ENCODE results near the gene KRT36.

DNA sequence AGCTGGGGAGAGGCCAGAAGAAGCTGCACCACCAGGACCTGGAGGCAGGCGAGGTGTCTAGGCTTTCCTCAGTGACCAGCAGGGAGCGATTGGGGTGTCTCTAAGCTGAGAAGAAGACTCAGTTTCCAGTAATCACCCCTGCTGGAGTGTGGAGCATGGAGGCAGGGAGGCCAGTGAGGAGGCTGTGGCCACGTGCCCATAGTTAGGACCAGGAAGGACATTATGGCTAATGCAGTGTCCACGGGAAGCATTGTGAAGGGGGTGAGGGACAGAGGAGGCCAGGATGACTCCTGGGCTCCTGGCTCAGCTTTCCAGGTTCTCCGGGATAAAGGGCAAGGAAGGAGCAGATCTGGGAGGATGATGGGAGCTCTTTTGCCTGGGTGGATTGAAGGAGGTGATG is 10.0 kb upstream of the KRT36 start:
- TF ChIP-seq, protein P1, sequence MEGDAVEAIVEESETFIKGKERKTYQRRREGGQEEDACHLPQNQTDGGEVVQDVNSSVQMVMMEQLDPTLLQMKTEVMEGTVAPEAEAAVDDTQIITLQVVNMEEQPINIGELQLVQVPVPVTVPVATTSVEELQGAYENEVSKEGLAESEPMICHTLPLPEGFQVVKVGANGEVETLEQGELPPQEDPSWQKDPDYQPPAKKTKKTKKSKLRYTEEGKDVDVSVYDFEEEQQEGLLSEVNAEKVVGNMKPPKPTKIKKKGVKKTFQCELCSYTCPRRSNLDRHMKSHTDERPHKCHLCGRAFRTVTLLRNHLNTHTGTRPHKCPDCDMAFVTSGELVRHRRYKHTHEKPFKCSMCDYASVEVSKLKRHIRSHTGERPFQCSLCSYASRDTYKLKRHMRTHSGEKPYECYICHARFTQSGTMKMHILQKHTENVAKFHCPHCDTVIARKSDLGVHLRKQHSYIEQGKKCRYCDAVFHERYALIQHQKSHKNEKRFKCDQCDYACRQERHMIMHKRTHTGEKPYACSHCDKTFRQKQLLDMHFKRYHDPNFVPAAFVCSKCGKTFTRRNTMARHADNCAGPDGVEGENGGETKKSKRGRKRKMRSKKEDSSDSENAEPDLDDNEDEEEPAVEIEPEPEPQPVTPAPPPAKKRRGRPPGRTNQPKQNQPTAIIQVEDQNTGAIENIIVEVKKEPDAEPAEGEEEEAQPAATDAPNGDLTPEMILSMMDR (IDR thresholded peaks at IDR 0.05; ENCODE audit: low read length): no peak
- TF ChIP-seq EZH2 (IDR thresholded peaks at IDR 0.05; ENCODE audit: borderline replicate concordance, low read length): no peak

All from OCI-LY1 (cell line).